Liver (tissue), 9 donors: ENCODE measurements around the gene CHRM5. TPM values are rescaled to one million over a fixed set of nuclear protein-coding genes. Genes with fewer than 3 reads are reported as not detected.

ENCODE experiments used
- DNase-seq: peaks from one replicate; pipeline ENCODE4 v3.0.0-alpha.2; 2017; ENCODE audit warnings: low spot score
- H3K27ac ChIP-seq, 2 donors: one replicate each; pipeline ENCODE4 v1.7.0; 2013; ENCODE audit warnings: inconsistent platforms in 2 of 2, low read length in 2 of 2, control low read depth in 1 of 2, low read depth in 1 of 2, mild to moderate bottlenecking in 1 of 2
- H3K27me3 ChIP-seq, 4 donors: one replicate each; pipeline versions ENCODE4 v1.6.1 to v1.7.0; 2013; ENCODE audit warnings: low read length in 3 of 4, inconsistent platforms in 1 of 4, mild to moderate bottlenecking in 1 of 4, moderate library complexity in 1 of 4; ENCODE audit not compliant: control insufficient read depth in 4 of 4, insufficient read depth in 4 of 4
- H3K36me3 ChIP-seq, 4 donors: one replicate each; pipeline versions ENCODE4 v1.6.1 to v1.7.0; 2013; ENCODE audit warnings: low read length in 3 of 4, mild to moderate bottlenecking in 3 of 4, low read depth in 1 of 4, moderate library complexity in 1 of 4; ENCODE audit not compliant: control insufficient read depth in 4 of 4, insufficient read depth in 3 of 4
- H3K4me1 ChIP-seq, 4 donors: one replicate each; pipeline versions ENCODE4 v1.6.1 to v1.7.0; 2013; ENCODE audit warnings: low read length in 3 of 4, mild to moderate bottlenecking in 3 of 4, moderate library complexity in 1 of 4; ENCODE audit not compliant: control insufficient read depth in 4 of 4, insufficient read depth in 4 of 4
- H3K4me3 ChIP-seq, 3 donors: one replicate each; pipeline versions ENCODE4 v1.6.1 to v1.7.0; 2013; ENCODE audit warnings: low read length in 3 of 3, control low read depth in 1 of 3, low read depth in 1 of 3, mild to moderate bottlenecking in 1 of 3
- H3K9ac ChIP-seq, 2 donors: one replicate each; pipeline ENCODE4 v1.7.0; 2013; ENCODE audit warnings: low read length in 2 of 2, mild to moderate bottlenecking in 2 of 2, moderate library complexity in 2 of 2, control low read depth in 1 of 2, low read depth in 1 of 2
- H3K9me3 ChIP-seq, 4 donors: one replicate each; pipeline versions ENCODE4 v1.6.1 to v1.7.0; 2013; ENCODE audit warnings: low read length in 3 of 4; ENCODE audit not compliant: control insufficient read depth in 4 of 4
- ATF3 ChIP-seq: IDR thresholded peaks from 2 replicates; pipeline ENCODE4 v1.6.1; 2016; ENCODE audit warnings: antibody characterized with exemption
- CTCF ChIP-seq: fragments of 150-350 bp; IDR thresholded peaks from 2 replicates; pipeline ENCODE4 v1.5.1; 2017; ENCODE audit warnings: improper control_type of control experiment, low read depth, low read length; ENCODE audit not compliant: missing input control
- EGR1 ChIP-seq, 2 donors: IDR thresholded peaks; 2 replicates each; pipeline ENCODE4 v1.6.1; 2016 to 2018; ENCODE audit warnings: antibody characterized with exemption in 2 of 2, low read depth in 2 of 2
- FOXA1 ChIP-seq: IDR thresholded peaks from 2 replicates; pipeline ENCODE4 v1.6.1; 2016; ENCODE audit warnings: antibody characterized with exemption
- FOXA2 ChIP-seq: IDR thresholded peaks from 2 replicates; pipeline ENCODE4 v1.6.1; 2016; ENCODE audit warnings: antibody characterized with exemption
- GABPA ChIP-seq, 2 donors: IDR thresholded peaks in 1 of 2; conservative IDR thresholded peaks in 1 of 2; 2 replicates each; pipeline ENCODE4 v1.6.1; 2016; ENCODE audit warnings: antibody characterized with exemption in 2 of 2, mild to moderate bottlenecking in 1 of 2, moderate library complexity in 1 of 2
- HNF4A ChIP-seq, 2 donors: conservative IDR thresholded peaks; 2 replicates each; pipeline ENCODE4 v1.6.1; 2016; ENCODE audit warnings: antibody characterized with exemption in 2 of 2, mild to moderate bottlenecking in 2 of 2
- HNF4G ChIP-seq: IDR thresholded peaks from 2 replicates; pipeline ENCODE4 v1.6.1; 2016; ENCODE audit warnings: antibody characterized with exemption
- JUND ChIP-seq, 2 donors: IDR thresholded peaks; 2 replicates each; pipeline ENCODE4 v1.6.1; 2016; ENCODE audit warnings: antibody characterized with exemption in 2 of 2
- MAX ChIP-seq: IDR thresholded peaks from 2 replicates; pipeline ENCODE4 v1.6.1; 2016; ENCODE audit warnings: antibody characterized with exemption
- NR2F2 ChIP-seq: IDR thresholded peaks from 2 replicates; pipeline ENCODE4 v1.6.1; 2016; ENCODE audit warnings: antibody characterized with exemption
- RAD21 ChIP-seq, 2 donors: IDR thresholded peaks; 2 replicates each; pipeline ENCODE4 v1.6.1; 2016; ENCODE audit warnings: antibody characterized with exemption in 2 of 2, mild to moderate bottlenecking in 2 of 2
- REST ChIP-seq: IDR thresholded peaks from 2 replicates; pipeline ENCODE4 v1.6.1; 2016; ENCODE audit warnings: antibody characterized with exemption, mild to moderate bottlenecking
- RXRA ChIP-seq, 2 donors: IDR thresholded peaks; 2 replicates each; pipeline ENCODE4 v1.6.1; 2017 to 2018; ENCODE audit warnings: antibody characterized with exemption in 2 of 2, mild to moderate bottlenecking in 1 of 2
- SP1 ChIP-seq: IDR thresholded peaks from 2 replicates; pipeline ENCODE4 v1.6.1; 2018; ENCODE audit warnings: antibody characterized with exemption, mild to moderate bottlenecking
- TAF1 ChIP-seq: conservative IDR thresholded peaks from 2 replicates; pipeline ENCODE4 v1.6.1; 2016; ENCODE audit warnings: antibody characterized with exemption, mild to moderate bottlenecking
- YY1 ChIP-seq: IDR thresholded peaks from 2 replicates; pipeline ENCODE4 v1.6.1; 2016; ENCODE audit warnings: antibody characterized with exemption, mild to moderate bottlenecking
- ZBTB33 ChIP-seq: IDR thresholded peaks from 2 replicates; pipeline ENCODE4 v1.6.1; 2016; ENCODE audit warnings: antibody characterized with exemption
- WGBS: extraction: QIAGEN DNeasy Blood & Tissue Kit; methylation state at CpG from one replicate; pipeline ENCODE4 v1.1.7; 2013; 5-methylcytosine and 5-hydroxymethylcytosine counted together
- polyA plus RNA-seq, 2 donors: library from polyadenylated mRNA; stranded (reverse) in 1 of 2; unstranded in 1 of 2; fragments of 200-250 nt in 1 of 2; fragments of >200 nt in 1 of 2; fragmentation: Nextera tagmentation in 1 of 2; extraction: Ambion mirVana in 1 of 2; gene quantifications; one replicate each; pipeline versions ENCODE4 v1.2.1 to v1.2.3, GENCODE V29; 2013 to 2015
- total RNA-seq, 2 donors: library from RNA; depleted of rRNA; stranded (reverse); fragments of >200 nt; gene quantifications; one replicate each; pipeline ENCODE4 v1.2.3, GENCODE V29; 2014
- donor health status: healthy.
- donor health status: healthy.
- donor health status: healthy.
- donor health status: healthy.
- donor health status: healthy.

Gene CHRM5
- total and polyA plus RNA-seq, 4 donors, result 0.38 TPM; not detected in 3

GRCh38 chr15:34085746-34086145 lies 117.4 kb downstream of the CHRM5 start:
- Histone ChIP-seq H3K27ac (no peak overlapping the region), H3K4me3 (no peak overlapping the region), H3K9ac (no peak overlapping the region), H3K27me3 (no peaks in the 10 kb centered on the region), H3K4me1 (peaks cover 0 to 4% (median 2%) of the 10 kb centered on the region in 4 donors), H3K36me3 (peaks cover 5 to 31% (median 14%) of the 10 kb centered on the region in 4 donors), H3K9me3 (no peaks in the 10 kb centered on the region)
- TF ChIP-seq HNF4A (conservative IDR thresholded peaks at IDR 0.05) (no peak), HNF4G (no peak), RXRA (IDR thresholded peaks at IDR 0.05) (no peak), EGR1 (IDR thresholded peaks at IDR 0.05; ENCODE audit: low read depth in 2 of 2) (no peak), JUND (IDR thresholded peaks at IDR 0.05) (no peak), CTCF (no peak), ZBTB33 (no peak), FOXA1 (no peak), SP1 (no peak), NR2F2 (no peak), TAF1 (no peak), GABPA (IDR thresholded peaks at IDR 0.05 in 1 of 2, conservative IDR thresholded peaks at IDR 0.05 in 1 of 2) (no peak), MAX (no peak)
- DNase-seq, result no peak
- WGBS, result 88% methylated on average over 2 of the region's 2 CpGs

- Histone ChIP-seq H3K27me3 (no peaks in the 10 kb centered on the region), H3K4me3 (no peak overlapping the region), H3K27ac (no peak overlapping the region), H3K4me1 (peaks cover 4 to 22% (median 15%) of the 10 kb centered on the region in 4 donors), H3K9me3 (no peaks in the 10 kb centered on the region), H3K9ac (no peak overlapping the region), H3K36me3 (peaks cover 0 to 11% (median 4%) of the 10 kb centered on the region in 4 donors)
- no peak for DNase-seq
- TF ChIP-seq NR2F2, result no peak
- no peak for TF ChIP-seq TAF1
- TF ChIP-seq EGR1 (IDR thresholded peaks at IDR 0.05; ENCODE audit: low read depth in 2 of 2), result no peak
- TF ChIP-seq ATF3, result no peak
- no peak for TF ChIP-seq GABPA (IDR thresholded peaks at IDR 0.05 in 1 of 2, conservative IDR thresholded peaks at IDR 0.05 in 1 of 2)
- no peak for TF ChIP-seq RXRA (IDR thresholded peaks at IDR 0.05)
- TF ChIP-seq RAD21 (IDR thresholded peaks at IDR 0.05), result no peak
- TF ChIP-seq FOXA2, result no peak
- TF ChIP-seq HNF4A (conservative IDR thresholded peaks at IDR 0.05), result no peak
- TF ChIP-seq MAX, result no peak
- TF ChIP-seq HNF4G, result no peak
- no peak for TF ChIP-seq JUND (IDR thresholded peaks at IDR 0.05)
- no peak for TF ChIP-seq YY1
- no peak for TF ChIP-seq FOXA1
- no peak for TF ChIP-seq CTCF
- no peak for TF ChIP-seq ZBTB33
- no peak for TF ChIP-seq REST
- TF ChIP-seq SP1, result no peak
- WGBS, result 98% methylated on average over 5 of the region's 5 CpGs
Measured at GRCh38 chr15:34099914-34100313, 131.6 kb downstream of the CHRM5 start.
